GM19397 (cell line): ENCODE results near the gene NT5DC2.

Source experiments
- ATAC-seq: cut with Tn5 transposase; IDR thresholded peaks from one replicate; pipeline ENCODE4 v1.9.1; 2021; ENCODE audit warnings: mild to moderate bottlenecking, moderate library complexity; ENCODE audit not compliant: unreplicated experiment

Gene NT5DC2

GRCh38 chr3:52490035-52490938, 43.4 kb downstream of the NT5DC2 start:
- no peak for ATAC-seq

GRCh38 chr3:52489453-52489852, 44.2 kb downstream of the NT5DC2 start:
- no peak for ATAC-seq

GRCh38 chr3:52488746-52489145, 44.9 kb downstream of the NT5DC2 start:
- ATAC-seq: no peak

- no peak for ATAC-seq
Measured at GRCh38 chr3:52487788-52488691, 45.6 kb downstream of the NT5DC2 start.

DNA sequence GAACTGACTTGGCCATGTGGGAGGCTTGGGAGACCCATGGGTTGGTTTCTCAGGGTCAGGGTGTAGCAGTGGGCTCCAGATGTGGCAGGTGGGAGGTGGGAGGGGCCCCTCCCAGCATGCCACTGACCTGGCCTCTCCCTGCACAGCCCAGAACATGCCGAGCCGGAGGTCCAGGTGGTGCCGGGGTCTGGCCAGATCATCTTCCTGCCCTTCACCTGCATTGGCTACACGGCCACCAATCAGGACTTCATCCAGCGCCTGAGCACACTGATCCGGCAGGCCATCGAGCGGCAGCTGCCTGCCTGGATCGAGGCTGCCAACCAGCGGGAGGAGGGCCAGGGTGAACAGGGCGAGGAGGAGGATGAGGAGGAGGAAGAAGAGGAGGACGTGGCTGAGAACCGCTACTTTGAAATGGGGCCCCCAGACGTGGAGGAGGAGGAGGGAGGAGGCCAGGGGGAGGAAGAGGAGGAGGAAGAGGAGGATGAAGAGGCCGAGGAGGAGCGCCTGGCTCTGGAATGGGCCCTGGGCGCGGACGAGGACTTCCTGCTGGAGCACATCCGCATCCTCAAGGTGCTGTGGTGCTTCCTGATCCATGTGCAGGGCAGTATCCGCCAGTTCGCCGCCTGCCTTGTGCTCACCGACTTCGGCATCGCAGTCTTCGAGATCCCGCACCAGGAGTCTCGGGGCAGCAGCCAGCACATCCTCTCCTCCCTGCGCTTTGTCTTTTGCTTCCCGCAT, 46.4 kb downstream of the NT5DC2 start:
- ATAC-seq: no peak

DNA sequence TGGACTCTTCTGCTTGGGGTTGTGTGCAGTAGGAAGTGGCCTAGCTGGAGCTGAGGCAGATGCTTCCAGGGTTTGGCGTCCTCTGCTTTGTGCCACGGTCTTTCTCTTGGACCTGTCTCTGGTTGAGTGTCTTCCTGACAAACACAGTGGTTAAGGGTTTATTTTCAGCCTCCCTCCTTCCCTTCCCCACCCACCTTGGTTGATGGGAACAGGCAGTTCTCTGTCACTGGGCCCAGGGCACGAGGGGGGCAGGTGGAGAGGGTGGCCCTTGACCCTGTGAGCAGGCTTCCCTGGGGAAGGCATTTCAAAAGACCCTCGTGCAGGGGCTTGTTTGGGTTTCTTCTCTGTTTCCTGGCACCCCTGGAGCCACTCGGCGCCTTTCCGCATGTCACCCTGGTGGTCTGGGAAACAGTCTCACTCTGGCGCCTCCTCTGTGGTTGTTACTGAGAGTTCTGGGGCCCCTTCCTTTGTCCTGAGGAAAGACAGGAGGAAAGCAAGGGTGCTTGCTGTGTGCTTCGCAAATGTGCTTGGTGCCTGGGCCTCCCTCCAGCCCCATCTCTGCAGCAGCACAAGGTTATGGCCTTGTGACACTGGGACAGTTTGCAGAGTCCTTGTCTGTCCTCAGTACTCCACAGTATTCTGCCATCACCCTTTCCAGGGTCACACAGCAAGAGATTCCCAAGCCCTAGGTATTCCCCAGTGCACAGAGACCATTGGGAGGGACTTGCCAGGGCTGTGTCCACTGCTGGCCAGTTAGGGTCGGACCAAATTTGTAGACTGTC, 48.8 kb downstream of the NT5DC2 start:
- no peak for ATAC-seq

DNA sequence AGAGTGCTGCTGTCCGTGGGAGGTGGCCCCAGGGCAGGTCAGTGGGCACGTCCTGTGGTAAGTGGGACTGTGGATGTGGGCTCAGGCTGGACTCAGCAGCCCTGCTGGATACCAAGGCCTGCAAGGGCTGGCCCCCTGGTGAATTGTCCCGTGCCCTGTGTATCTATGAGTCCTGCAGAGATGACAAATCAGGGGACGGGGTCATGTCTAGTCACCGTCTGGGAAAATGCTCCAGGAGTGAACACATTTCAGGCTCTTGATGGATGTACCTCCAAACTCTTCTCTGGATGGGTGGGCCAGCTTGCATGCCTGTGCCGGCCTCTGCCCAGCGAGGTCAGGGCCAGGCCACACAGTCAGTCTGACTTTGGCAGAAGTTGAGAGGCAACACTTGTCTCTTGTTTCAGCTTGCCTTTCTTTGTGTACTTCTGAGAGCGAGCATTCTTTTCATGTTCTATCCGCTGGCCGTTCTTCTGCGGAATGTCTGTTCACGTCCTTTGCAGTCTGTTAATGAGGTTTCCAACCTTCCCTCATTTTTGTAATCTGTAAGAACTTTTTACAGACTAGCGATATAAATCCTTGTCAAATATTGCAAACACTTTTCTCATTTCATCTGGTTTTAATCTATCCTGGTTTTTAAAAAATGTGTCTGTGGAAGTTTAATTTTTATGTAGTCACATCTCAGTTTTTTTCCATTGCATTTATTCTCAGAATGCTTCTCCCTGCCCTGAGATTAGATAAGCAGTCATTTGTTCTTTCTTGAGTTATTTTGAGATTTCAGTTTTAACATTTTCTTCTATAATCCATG, 49.9 kb downstream of the NT5DC2 start:
- ATAC-seq: no peak

- no peak for ATAC-seq
Measured at GRCh38 chr3:52483081-52483480, 50.6 kb downstream of the NT5DC2 start.

DNA sequence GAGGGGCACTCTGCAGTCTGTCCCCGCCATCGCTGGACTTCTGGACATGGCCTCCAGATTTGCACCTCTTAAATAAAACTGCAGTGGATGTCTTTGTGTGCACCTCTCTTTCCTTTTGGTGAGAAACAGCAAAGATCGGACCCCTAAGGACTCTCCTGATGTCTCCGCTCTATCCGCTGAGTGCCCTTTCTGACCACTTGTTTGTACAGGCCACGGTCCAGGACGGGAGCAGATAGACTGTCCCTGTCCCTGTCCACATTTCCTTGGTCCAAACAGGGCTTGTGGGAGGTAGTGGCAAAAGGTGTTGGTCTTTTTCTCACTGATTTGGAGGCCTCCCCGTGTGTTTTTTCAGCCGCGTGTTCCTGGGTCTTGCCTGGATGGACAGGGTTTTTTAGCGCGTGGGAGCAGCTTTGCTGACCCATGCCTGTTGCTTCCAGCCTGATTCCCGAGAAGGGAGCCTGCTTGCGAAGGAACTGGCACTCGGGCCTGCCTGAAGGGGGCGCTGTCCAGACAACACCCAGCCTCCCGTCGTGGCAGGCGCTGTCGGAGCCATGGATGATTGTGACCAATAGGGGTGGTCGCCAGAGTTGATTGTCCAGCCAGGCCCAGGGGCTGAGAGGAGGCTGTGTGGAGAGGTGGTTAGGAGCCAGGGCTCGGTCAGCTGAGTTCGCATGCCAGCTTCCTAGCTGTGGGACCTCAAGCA, 51.7 kb downstream of the NT5DC2 start:
- no peak for ATAC-seq

GRCh38 chr3:52480768-52481715, 52.6 kb downstream of the NT5DC2 start:
- no peak for ATAC-seq

DNA sequence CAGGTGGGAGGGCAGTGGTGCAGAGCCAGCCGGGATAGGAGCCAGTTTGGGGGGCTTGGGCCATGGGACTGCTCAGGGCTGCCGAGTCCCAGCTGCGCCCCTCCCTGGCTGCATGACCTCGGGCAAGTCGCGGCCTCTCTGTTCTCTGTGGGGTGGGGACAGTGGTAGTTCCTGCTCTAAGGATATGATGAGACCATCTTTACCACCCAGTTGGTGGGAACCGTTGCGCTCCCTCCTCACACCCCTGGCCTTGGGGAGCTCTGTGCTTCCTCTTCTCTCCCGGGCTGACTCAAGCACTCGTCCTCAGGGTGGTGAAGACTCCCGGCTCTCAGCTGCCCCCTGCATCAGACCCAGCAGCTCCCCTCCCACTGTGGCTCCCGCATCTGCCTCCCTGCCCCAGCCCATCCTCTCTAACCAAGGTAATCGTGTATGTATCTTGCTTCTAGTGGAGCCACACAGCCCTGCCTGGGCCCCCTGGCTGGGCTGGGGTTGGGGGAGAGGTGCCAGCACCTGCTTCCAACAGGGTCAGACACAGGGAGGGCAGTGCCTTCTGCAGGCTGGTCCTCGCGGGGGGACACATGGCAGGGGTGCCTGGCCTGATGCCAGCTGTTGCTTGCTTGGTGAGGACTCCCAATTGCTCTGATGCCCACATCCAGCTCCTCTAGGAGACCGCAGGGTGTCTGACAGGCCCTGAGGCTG, 53.6 kb downstream of the NT5DC2 start:
- no peak for ATAC-seq

DNA sequence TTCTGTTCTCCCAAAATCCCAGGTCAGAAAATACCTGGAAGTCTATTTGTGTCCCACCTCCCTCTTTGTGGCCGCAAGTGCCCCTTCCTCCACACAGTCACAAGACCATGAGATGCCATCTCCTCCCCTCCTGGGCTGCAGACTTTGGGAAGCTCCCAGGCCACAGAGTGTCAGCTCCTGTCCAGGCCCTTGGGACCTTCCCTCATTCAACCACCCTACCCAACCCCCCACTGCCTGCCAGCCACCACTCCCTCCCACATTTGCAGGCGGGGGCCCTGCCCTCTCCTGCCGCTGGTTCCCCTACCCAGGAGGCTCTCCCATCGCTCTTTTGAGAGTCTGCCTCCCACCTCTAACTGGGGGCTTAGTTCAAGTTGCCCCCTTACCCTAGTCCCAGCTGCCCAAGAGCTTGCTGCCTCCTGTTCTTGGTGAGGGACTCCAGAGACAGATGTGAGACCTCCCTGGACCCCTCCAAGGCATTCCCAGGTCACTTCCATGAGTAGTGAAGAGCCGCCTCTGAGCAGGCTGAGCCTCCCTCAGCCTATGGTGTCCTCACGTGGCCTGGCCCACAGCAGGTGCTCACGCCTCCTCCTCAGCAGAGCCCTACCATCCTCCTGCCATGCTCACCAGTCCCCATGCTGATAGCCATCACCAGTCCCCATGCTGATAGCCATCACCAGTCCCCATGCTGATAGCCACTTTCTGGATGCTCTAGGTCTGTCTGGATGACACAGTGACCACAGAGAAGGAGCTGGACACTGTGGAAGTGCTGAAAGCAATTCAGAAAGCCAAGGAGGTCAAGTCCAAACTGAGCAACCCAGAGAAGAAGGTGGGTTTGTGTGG, 54.4 kb downstream of the NT5DC2 start:
- no peak for ATAC-seq

DNA sequence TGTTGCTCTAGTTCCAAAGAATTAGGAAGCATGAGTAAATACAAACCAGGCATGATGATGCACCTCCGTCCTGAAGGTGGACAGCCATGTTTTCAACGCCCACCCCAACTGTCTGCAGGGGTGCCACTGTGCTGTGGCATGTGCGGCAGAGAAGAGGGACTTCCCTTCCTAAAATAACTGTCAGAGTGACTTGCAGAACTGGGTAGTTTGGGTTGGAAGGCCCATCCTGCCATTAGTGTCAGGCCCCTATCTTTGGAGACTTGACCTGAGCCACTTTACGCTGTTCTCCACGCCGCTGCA, 55.9 kb downstream of the NT5DC2 start:
- ATAC-seq: no peak

DNA sequence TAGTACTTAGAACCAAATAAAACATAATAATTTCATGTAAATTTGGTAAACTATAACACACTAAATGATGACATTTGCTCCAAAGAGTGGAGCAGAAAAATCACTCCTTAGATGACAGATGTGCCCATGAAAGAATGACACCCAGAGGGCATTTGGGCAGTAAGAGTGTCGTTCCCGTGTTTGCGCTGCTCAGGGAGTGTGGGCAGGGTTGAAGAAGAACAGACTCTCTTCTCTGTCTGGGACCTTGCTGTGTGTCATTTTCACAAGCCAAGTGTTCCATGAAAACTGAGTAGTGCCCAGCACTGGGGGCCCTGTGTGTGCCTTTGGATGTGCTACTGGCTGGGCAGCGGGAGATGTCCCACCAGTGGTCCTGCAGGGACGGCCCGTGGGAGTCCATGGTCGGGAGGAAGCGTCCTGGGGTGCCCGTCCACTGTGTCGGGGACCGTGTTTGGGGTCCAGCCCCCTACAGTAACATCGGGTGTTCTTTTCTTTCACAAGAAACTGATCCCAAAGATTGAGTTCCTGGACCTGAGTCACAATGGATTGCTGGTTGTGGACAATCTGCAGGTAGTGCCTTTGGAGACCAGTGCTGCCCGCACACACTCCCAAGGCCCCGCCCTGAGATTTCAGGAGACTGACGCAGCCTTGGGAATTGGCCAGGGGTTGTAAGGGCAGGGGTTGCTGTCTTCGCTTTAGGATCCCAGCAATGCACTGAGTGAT, 56.4 kb downstream of the NT5DC2 start:
- ATAC-seq: no peak
